ENCODE measurements around the gene DHRS12. TPM values are rescaled to one million over a fixed set of nuclear protein-coding genes. Genes with fewer than 3 reads are reported as not detected.
"Not testable (repeated sequence)": the region's sequence is repeated elsewhere in the genome, so short reads cannot be mapped to it uniquely, and the experiment has no call there.

DHRS12 gene
- total RNA-seq, 6 experiments from 2014 or later = 10.2 to 17.6 (median 12.4) TPM

DNA sequence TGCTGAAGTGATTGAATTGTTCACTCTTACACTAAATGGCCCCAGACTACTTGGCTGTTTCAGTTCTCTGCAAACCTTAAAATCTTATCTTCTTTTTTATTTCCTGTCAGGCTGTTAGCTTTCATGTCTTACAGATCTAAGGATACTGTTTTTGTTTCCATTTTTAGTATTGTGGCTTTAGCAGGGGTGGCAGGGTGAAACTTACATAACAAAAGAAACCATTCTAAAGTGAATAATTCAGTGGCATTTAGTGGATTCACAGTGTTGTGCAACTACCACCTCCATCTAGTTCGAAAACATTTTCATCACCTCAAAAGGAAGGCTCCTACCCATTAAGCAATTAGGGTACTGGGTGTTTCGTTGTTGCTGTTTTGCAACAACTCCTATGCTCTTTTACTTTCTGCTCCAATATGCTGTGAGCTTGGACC is 21.2 kb upstream of the DHRS12 start:
- Histone ChIP-seq H3K4me3 (no peak overlapping the region), H3K36me3 (no peaks in the 10 kb centered on the region), H3K27ac (peak overlapping the region in 1 of 3 donors; percentile 16), H3K4me1 (no peaks in the 10 kb centered on the region), H3K27me3 (no peaks in the 10 kb centered on the region), H3K9me3 (no peaks in the 10 kb centered on the region)
- ATAC-seq (peak in 3 of 4 donors; percentile 16 to 53 (median 48)), DNase-seq (no peak)
- intact Hi-C loops (cut with DNase I) = no loop called here
- TF ChIP-seq, protein P1, sequence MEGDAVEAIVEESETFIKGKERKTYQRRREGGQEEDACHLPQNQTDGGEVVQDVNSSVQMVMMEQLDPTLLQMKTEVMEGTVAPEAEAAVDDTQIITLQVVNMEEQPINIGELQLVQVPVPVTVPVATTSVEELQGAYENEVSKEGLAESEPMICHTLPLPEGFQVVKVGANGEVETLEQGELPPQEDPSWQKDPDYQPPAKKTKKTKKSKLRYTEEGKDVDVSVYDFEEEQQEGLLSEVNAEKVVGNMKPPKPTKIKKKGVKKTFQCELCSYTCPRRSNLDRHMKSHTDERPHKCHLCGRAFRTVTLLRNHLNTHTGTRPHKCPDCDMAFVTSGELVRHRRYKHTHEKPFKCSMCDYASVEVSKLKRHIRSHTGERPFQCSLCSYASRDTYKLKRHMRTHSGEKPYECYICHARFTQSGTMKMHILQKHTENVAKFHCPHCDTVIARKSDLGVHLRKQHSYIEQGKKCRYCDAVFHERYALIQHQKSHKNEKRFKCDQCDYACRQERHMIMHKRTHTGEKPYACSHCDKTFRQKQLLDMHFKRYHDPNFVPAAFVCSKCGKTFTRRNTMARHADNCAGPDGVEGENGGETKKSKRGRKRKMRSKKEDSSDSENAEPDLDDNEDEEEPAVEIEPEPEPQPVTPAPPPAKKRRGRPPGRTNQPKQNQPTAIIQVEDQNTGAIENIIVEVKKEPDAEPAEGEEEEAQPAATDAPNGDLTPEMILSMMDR (IDR thresholded peaks at IDR 0.05) = no peak
- TF ChIP-seq POLR2A (IDR thresholded peaks at IDR 0.05) = no peak
- WGBS (ENCODE audit: insufficient coverage, low coverage, low lambda C conversion rate, missing lambda C conversion rate) = 76% methylated on average over 2 of the region's 2 CpGs

DNA sequence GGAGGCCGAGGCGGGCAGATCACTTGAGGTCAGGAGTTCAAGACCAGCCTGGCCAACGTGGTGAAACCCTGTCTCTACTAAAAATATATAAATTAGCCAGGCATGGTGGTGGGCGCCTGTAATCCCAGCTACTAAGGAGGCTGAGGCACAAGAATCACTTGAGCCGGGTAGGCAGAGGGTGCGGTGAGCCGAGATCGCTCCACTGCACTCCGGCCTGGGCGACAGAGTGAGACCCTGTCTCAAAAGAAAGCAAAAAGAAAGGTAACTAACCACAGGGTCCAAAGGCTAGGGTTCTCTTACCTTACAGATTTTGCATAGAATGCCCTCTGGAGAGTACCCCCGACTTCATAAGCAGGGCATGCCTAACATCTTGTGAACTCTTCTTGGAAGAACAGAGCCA is 20.7 kb upstream of the DHRS12 start:
- H3K27ac ChIP-seq; ATAC-seq; DNase-seq; H3K4me3 ChIP-seq; H3K4me1 ChIP-seq; H3K27me3 ChIP-seq; intact Hi-C loops (cut with DNase I); H3K9me3 ChIP-seq; H3K36me3 ChIP-seq: not testable (repeated sequence)
- 76% methylated on average over 3 of the region's 11 CpGs for WGBS (ENCODE audit: insufficient coverage, low coverage, low lambda C conversion rate, missing lambda C conversion rate)

DNA sequence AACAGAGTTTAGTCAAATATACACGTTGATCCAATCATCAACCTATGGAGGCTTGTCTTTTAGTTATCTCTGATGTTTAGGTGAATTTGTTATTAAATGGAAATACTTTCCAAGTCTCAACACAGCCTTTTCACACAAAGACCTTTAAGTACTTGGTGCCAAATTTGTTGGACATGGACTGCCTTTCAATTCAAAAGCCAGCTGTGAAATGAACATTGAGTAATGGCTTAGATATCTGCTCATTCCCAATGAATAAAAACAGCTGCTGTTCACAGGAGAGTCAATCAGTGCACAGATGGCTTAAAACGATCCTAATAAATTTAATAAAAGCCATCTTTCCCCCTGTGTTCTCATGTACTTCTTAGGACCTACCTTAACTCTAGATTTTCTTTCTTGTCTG is 19.9 kb upstream of the DHRS12 start:
- no peaks in the 10 kb centered on the region for H3K4me1 ChIP-seq
- no peak for ATAC-seq
- intact Hi-C loops (cut with DNase I) = no loop called here

DNA sequence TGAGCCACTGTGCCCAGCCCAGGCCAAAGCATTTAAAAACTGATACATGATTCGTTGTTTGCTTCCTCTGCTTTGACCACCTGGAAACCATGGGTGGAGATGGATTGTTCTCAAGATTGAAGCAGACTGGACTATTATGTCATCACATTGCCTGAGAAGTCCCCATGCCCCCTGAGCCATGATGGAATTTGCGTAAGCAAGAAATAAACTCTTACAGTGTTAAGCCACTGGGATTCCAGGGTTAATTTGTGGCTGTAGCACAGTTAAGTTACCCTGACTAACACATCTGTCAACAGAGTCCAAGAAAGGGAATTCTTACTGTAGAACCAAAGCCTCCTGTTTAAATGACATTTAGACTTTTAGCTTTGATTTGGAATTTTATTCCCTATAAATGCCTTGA is 19.4 kb upstream of the DHRS12 start:
- Histone ChIP-seq H3K9me3 (no peaks in the 10 kb centered on the region), H3K4me1 (no peaks in the 10 kb centered on the region), H3K27me3 (no peaks in the 10 kb centered on the region), H3K27ac (no peak overlapping the region), H3K36me3 (no peaks in the 10 kb centered on the region), H3K4me3 (no peak overlapping the region)
- DNase-seq = no peak
- 71% methylated on average over 2 of the region's 2 CpGs for WGBS (ENCODE audit: insufficient coverage, low coverage, low lambda C conversion rate, missing lambda C conversion rate)
- ATAC-seq = no peak
- intact Hi-C loops (cut with DNase I) = no loop called here
- no peak for TF ChIP-seq POLR2A (IDR thresholded peaks at IDR 0.05)
- TF ChIP-seq, protein P1 (IDR thresholded peaks at IDR 0.05) = no peak

More for the DNA sequence above, 19.9 kb upstream of the DHRS12 start:
- TF ChIP-seq POLR2A (IDR thresholded peaks at IDR 0.05) = no peak
- H3K36me3 ChIP-seq = no peaks in the 10 kb centered on the region
- DNase-seq = no peak
- no peak overlapping the region for H3K27ac ChIP-seq
- 64% methylated on average over 2 of the region's 2 CpGs for whole genome bisulfite sequencing (ENCODE audit: insufficient coverage, low coverage, low lambda C conversion rate, missing lambda C conversion rate)
- no peaks in the 10 kb centered on the region for H3K27me3 ChIP-seq
- H3K9me3 ChIP-seq = no peaks in the 10 kb centered on the region
- no peak overlapping the region for H3K4me3 ChIP-seq

DNA sequence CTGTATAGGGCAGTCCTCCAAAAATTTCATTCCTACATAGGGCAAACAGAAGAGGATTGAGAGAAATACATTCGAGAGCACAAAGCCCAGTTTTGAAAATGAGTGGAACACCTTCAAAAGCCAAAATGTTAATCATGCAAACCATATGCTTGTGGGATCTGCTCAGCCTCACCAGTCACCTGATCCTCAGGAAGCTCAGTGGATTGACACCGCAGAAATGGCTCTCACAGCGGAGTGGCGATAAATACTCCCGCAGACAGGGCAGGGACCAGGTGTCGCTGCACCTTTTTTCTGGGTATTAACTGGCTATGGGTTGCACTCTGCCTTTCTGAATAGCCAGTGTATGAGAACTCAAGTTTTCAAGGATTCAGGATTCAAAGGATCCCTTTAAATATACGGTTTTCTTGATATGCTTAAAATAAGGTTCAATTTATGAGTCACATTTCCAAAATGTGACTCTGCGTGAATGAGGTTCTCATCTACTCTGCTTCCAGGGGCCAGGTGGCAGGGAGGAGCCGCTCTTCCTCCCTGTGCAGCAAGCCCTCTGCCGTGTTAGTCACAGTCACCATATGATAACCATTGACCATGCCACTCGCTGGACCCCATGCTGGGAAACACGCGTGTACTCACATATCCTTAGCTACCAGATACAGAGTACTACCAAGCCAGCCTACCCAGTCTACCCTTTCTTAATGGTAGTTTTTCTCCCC is 18.3 kb upstream of the DHRS12 start:
- H3K27ac ChIP-seq = no peak overlapping the region
- no peak for TF ChIP-seq POLR2A (IDR thresholded peaks at IDR 0.05)
- TF ChIP-seq, protein P1 (IDR thresholded peaks at IDR 0.05) = no peak
- no peaks in the 10 kb centered on the region for H3K27me3 ChIP-seq
- no peak overlapping the region for H3K4me3 ChIP-seq
- ATAC-seq (no peak), DNase-seq (no peak)
- no peaks in the 10 kb centered on the region for H3K9me3 ChIP-seq
- intact Hi-C loops (cut with DNase I) = no loop called here
- 74% methylated on average over 9 of the region's 13 CpGs for WGBS (ENCODE audit: insufficient coverage, low coverage, low lambda C conversion rate, missing lambda C conversion rate)
- H3K36me3 ChIP-seq = no peaks in the 10 kb centered on the region
- H3K4me1 ChIP-seq = no peaks in the 10 kb centered on the region

All from right lobe of liver (tissue), 6 donors.